Measurements from ENCODE around the gene AASDH. TPM values are rescaled to one million over a fixed set of nuclear protein-coding genes. Genes with fewer than 3 reads are reported as not detected.

Gene AASDH
- total RNA-seq, 2 experiments from 2014 or later: 10.2 to 10.6 TPM

- H3K36me3 Mint-ChIP-seq (ENCODE audit: low read depth): no peaks in the 10 kb centered on the region
- TF ChIP-seq CTCF (IDR thresholded peaks at IDR 0.05): no peak
Observed at GRCh38 chr4:56310401-56311125, 76.7 kb downstream of the AASDH start.

GRCh38 chr4:56308384-56308783, 78.9 kb downstream of the AASDH start:
- Histone ChIP-seq H3K4me3 (ENCODE audit: low read length) (no peak overlapping the region), H3K27me3 (ENCODE audit: control insufficient read depth in 1 of 2, insufficient read depth in 2 of 2, low read length in 2 of 2) (no peaks in the 10 kb centered on the region), H3K9me3 (ENCODE audit: control insufficient read depth in 1 of 2, insufficient read depth in 1 of 2, low read length in 2 of 2) (no peaks in the 10 kb centered on the region), H3K4me1 (ENCODE audit: insufficient read depth, low read length) (no peaks in the 10 kb centered on the region), H3K36me3 (ENCODE audit: insufficient read depth, low read length) (no peaks in the 10 kb centered on the region), H3K27ac (ENCODE audit: low read depth in 1 of 2, low read length in 2 of 2) (no peak overlapping the region)
- H3K9me3 Mint-ChIP-seq: no peaks in the 10 kb centered on the region
- H3K27me3 Mint-ChIP-seq: peaks cover 8% of the 10 kb centered on the region
- POLR2A ChIA-PET: no interaction called here
- H3K36me3 Mint-ChIP-seq (ENCODE audit: low read depth): no peaks in the 10 kb centered on the region
- intact Hi-C loops (cut with DNase I, micrococcal nuclease): no loop called here
- CTCF ChIA-PET: no interaction called here
- H3K4me3 Mint-ChIP-seq: no peak overlapping the region
- DNase-seq: no peak
- H3K4me1 Mint-ChIP-seq (ENCODE audit: low read depth): no peaks in the 10 kb centered on the region
- TF ChIP-seq CTCF (IDR thresholded peaks at IDR 0.05): no peak
- no peak overlapping the region for H3K27ac Mint-ChIP-seq
- no peak for ATAC-seq (ENCODE audit: poor library complexity)

More at GRCh38 chr4:56310401-56311125, 76.7 kb downstream of the AASDH start:
- H3K27me3 ChIP-seq (ENCODE audit: control insufficient read depth in 1 of 2, insufficient read depth in 2 of 2, low read length in 2 of 2): no peaks in the 10 kb centered on the region
- no peak overlapping the region for H3K27ac ChIP-seq (ENCODE audit: low read depth in 1 of 2, low read length in 2 of 2)
- Mint-ChIP-seq H3K9me3 (no peaks in the 10 kb centered on the region), H3K4me3 (no peak overlapping the region), H3K27me3 (no peaks in the 10 kb centered on the region), H3K4me1 (ENCODE audit: low read depth) (no peaks in the 10 kb centered on the region), H3K27ac (no peak overlapping the region)
- ChIA-PET POLR2A (no interaction called here), CTCF (interaction anchor here (1.4 kb wide), 1 partner anchor 10 kb away, joined by 4 read pairs; no protein-coding TSS in a partner anchor)
- ATAC-seq (ENCODE audit: poor library complexity) (no peak), DNase-seq (no peak)
- no peak overlapping the region for H3K4me3 ChIP-seq (ENCODE audit: low read length)
- intact Hi-C loops (cut with DNase I, micrococcal nuclease): no loop called here
- no peaks in the 10 kb centered on the region for H3K4me1 ChIP-seq (ENCODE audit: insufficient read depth, low read length)
- peaks cover 0 to 16% of the 10 kb centered on the region in 2 experiments for H3K9me3 ChIP-seq (ENCODE audit: control insufficient read depth in 1 of 2, insufficient read depth in 1 of 2, low read length in 2 of 2)
- no peaks in the 10 kb centered on the region for H3K36me3 ChIP-seq (ENCODE audit: insufficient read depth, low read length)

GRCh38 chr4:56307423-56307822, 79.9 kb downstream of the AASDH start:
- H3K4me1 Mint-ChIP-seq (ENCODE audit: low read depth): no peaks in the 10 kb centered on the region
- Histone ChIP-seq H3K27ac (ENCODE audit: low read depth in 1 of 2, low read length in 2 of 2) (no peak overlapping the region), H3K9me3 (ENCODE audit: control insufficient read depth in 1 of 2, insufficient read depth in 1 of 2, low read length in 2 of 2) (no peaks in the 10 kb centered on the region), H3K4me1 (ENCODE audit: insufficient read depth, low read length) (no peaks in the 10 kb centered on the region), H3K27me3 (ENCODE audit: control insufficient read depth in 1 of 2, insufficient read depth in 2 of 2, low read length in 2 of 2) (no peaks in the 10 kb centered on the region), H3K36me3 (ENCODE audit: insufficient read depth, low read length) (no peaks in the 10 kb centered on the region), H3K4me3 (ENCODE audit: low read length) (no peak overlapping the region)
- no peaks in the 10 kb centered on the region for H3K36me3 Mint-ChIP-seq (ENCODE audit: low read depth)
- ChIA-PET POLR2A (no interaction called here), CTCF (no interaction called here)
- intact Hi-C loops (cut with DNase I, micrococcal nuclease): no loop called here
- no peak for TF ChIP-seq CTCF (IDR thresholded peaks at IDR 0.05)
- ATAC-seq (ENCODE audit: poor library complexity) (no peak), DNase-seq (no peak)
- no peak overlapping the region for H3K27ac Mint-ChIP-seq
- no peaks in the 10 kb centered on the region for H3K9me3 Mint-ChIP-seq
- no peak overlapping the region for H3K4me3 Mint-ChIP-seq
- H3K27me3 Mint-ChIP-seq: peaks cover 8% of the 10 kb centered on the region
